Activated effector memory CD4-positive, alpha-beta T cell treated with Interleukin-2 at 50 U/mL for 16 hours (primary cell): Measurements from ENCODE around the gene VASP.
A peak's percentile ranks its signal among the peaks of the same experiment; 100 is the strongest.

Experiments used
- DNase-seq: peaks from one replicate; pipeline ENCODE4 v3.0.0-alpha.2; 2020

The VASP gene

DNA sequence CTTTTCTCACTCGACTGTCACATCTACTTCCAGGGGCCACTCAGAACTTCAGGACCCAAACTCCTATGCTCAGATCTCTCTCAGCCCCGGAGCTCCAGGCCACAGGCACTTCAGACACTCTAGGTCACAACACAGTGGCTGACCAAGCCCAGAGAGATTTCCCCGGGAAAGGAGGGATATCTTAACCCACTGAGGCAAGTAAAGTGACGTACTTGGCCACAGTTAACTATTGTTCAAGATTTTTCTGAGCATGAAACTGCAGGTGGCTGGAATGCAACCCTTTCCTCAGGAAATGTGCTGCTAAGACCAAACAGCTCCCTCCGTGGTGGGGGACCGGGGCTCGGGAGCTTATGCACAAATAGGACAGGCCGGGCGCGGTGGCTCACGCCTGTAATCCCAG, 53.4 kb downstream of the VASP start:
- DNase-seq, result no peak

DNA sequence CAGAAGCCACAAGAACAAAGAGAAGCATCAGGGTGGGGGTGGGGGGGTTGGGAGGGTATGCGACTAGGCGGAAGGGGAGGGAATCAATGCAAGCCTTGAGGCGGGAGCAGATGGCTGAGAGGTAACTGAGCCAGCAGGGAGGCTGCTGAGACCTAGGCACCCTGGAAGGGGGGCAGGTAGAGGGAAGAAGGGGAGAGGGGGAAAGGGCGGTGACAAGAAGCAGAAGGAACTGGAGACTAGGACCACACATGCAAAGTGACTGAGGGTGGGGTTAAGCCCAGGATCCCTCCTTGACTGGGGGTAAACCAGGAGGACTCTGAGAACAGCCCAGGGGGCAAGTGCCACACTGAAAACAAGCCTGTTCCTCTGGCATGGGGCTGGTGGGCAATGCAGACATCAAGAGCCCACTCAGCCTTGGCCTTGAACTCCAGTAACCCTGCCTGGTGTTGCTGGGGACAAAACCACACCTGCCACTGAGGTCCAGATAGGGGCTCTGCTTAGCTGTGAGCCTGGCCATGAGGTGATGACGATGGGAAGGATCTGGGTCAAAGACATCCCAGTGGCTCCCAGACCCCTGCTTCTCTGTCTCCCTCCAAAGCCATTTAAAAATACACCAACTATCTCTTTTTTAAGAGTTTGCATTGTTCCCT, 57.0 kb downstream of the VASP start:
- no peak for DNase-seq

DNA sequence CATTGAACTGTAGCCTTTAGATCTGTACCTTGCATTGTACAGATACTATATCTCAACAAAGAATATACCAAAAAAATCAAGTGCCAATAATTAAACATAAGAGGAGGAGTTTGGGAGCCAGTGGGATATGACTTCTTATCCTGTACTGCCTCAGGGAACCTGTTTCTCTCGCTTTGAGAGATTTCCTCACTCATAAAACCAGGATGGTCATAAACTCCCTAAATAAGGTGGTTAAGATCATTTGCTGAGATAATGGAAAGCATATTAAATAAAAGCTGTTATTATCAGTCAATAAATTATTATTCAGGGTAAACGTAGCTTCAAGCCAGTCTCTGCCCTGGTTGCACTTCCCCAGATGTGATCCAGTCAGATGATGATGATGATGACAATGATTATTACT, 60.3 kb downstream of the VASP start:
- DNase-seq, result no peak

DNA sequence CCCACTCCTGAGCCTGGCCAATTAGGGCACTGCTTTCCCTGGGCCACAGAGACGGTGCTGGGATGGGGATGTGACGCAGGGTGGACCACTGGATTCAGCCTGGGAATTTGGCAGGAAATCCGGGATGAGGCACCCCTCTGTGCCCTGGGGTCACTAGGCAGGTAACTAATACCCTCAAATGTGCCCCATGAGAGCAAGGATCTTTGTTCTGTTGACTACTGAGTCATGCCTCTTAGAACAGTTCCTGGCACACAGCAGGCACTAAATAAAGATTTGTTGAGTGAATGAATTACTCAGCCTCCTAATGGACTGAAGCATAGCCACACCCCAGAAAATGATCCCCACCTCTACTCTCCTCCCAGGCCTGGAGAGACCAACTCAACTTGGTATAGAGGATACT, 61.5 kb downstream of the VASP start:
- DNase-seq, result no peak

DNA sequence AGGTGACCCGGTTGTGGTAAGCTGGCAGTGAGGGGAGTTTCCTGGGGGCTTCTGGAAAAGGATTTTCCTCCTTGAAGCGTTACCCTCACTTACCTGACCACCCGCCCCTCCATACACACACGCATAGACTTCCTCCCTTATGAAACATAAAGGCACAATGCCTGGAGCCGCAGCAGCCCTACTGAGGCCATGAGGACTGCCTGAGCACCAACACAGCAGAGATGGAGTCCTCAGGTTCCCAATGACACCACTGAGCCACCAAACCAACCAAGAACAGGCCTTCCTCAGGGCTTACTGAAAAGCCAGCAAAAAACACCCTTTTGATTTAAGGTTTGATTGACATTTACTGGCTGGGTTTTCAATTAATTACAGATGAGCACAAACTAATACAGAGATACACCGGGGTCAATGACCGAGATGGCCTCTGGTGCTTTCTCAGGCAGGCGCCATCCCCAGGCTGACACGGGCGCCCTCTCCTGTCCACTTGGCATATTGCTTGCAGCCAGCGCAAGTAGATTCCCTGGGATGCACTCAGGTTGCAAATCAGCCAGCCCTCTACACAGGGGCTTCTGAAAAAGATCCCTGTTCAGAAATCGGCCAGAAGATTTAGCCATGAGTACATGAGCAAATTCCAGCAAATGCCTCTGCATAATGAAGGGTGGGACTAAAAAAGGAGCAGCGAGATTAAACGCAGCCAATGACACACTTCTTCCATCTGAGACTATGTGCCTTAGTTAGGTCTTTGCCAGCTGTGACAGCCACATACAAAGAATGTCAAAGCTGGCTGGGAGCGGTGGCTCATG, 62.5 kb downstream of the VASP start:
- peak; percentile 20 for DNase-seq

DNA sequence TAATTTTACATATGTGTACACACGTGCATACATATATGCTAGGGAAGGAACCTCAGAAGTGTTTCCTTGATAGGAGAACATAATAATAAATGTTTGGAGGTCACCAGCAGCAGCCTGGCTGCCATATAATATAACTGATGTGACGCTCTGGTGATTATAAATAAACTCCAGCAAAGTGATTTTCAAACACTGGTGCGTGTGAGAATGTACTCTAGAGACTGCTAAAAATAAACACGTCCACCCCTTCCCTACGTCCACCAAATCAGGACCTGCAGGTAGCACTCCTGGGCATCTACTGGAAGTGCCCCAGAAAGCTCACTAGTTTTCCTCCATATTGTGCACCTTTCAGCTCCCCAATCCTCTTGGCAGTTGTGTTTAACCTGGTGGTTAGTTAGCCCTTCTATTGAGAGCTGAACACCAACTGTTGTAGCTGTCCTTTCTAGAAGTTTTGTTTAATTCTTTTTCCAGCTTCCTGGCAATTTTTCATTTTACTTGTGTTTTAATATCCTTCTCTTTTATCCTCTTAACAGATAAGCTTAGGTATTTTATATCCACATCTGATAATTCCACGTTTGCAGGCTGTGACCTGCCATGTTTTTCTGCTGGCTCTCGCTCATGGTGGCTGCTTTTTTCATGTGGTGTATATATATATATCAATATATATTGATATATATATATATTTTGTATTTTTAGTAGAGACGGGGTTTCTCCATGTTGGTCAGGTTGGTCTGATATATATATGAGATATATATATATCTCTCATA, 64.4 kb downstream of the VASP start:
- DNase-seq, result no peak

DNA sequence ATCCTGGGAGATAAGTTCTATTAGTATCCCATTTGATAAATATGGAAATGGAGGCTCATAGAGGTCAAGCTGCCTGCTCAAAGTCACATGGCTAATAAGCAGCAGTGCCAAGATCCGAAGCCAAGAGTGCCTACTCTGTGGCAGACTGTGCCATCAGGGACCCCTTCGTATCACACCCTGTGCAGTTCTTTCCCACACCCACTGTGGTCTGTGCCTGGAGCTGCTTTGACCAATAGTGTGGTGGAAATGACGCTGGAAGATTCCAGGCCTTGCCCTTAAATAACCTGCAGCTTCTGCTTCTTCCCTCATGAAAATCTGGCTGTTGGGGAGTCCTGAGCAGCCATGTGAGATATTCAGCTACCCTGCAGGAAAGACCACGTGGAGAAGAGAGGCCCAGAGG, 67.2 kb downstream of the VASP start:
- no peak for DNase-seq

DNA sequence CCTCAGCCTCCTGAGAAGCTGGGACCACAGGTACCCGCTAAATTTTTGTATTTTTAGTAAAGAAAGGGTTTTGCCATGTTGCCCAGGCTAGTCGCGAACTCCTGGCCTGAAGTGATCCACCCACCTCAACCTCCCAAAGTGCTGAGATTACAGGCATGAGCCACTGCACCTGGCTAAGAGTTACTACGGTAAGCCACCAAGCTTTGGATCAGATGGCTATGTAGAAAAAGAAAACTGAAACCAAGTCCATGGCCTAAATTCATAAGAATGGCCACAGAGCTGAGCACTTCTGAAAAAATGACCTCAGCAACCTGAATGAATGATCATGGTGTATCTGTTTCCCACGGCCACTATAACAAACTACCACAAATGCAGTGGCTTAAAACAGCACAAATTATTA, 67.9 kb downstream of the VASP start:
- no peak for DNase-seq
